BLaER1 (cell line): Measurements from ENCODE around the gene ALG12.

ENCODE experiments used
- H3K27ac ChIP-seq: shearing (Covaris generic); formaldehyde crosslinking; 2 replicates; pipeline ENCODE4 v1.8.1; 2022
- H3K27me3 ChIP-seq: shearing (Covaris generic); formaldehyde crosslinking; 2 replicates; pipeline ENCODE4 v1.8.1; 2022
- H3K36me3 ChIP-seq: shearing (Covaris generic); formaldehyde crosslinking; 2 replicates; pipeline ENCODE4 v1.8.1; 2022
- H3K4me1 ChIP-seq: shearing (Covaris generic); formaldehyde crosslinking; 2 replicates; pipeline ENCODE4 v1.8.1; 2022
- H3K4me2 ChIP-seq: shearing (Covaris generic); formaldehyde crosslinking; 2 replicates; pipeline ENCODE4 v1.8.1; 2022
- H3K4me3 ChIP-seq: shearing (Covaris generic); formaldehyde crosslinking; 2 replicates; pipeline ENCODE4 v1.8.1; 2022
- H3K9ac ChIP-seq: shearing (Covaris generic); formaldehyde crosslinking; 2 replicates; pipeline ENCODE4 v1.8.1; 2022
- H3K9me3 ChIP-seq: shearing (Covaris generic); formaldehyde crosslinking; 2 replicates; pipeline ENCODE4 v1.8.1; 2022
- H4K20me1 ChIP-seq: shearing (Covaris generic); formaldehyde crosslinking; 2 replicates; pipeline ENCODE4 v1.8.1; 2022
- Cebpa-rat ChIP-seq: shearing (Covaris generic); IDR thresholded peaks from 2 replicates; pipeline ENCODE4 v1.8.1; 2022

ALG12 gene

GRCh38 chr22:49937758-49938564 is 19.7 kb upstream of the ALG12 start:
- H3K9ac ChIP-seq = peak overlapping the region; percentile 73
- H3K27ac ChIP-seq = peak overlapping the region; percentile 84
- peak overlapping the region; percentile 99 for H3K4me2 ChIP-seq
- TF ChIP-seq Cebpa-rat = no peak
- H3K4me1 ChIP-seq = peaks cover 54% of the 10 kb centered on the region
- no peaks in the 10 kb centered on the region for H4K20me1 ChIP-seq
- no peaks in the 10 kb centered on the region for H3K27me3 ChIP-seq
- peak overlapping the region; percentile 62 for H3K4me3 ChIP-seq
- peaks cover 19% of the 10 kb centered on the region for H3K9me3 ChIP-seq
- peaks cover 7% of the 10 kb centered on the region; the same call in 1 of the 2 replicates for H3K36me3 ChIP-seq

- H3K4me3 ChIP-seq = peak overlapping the region; percentile 62
- no peaks in the 10 kb centered on the region for H4K20me1 ChIP-seq
- peaks cover 7% of the 10 kb centered on the region; the same call in 1 of the 2 replicates for H3K36me3 ChIP-seq
- TF ChIP-seq Cebpa-rat = no peak
- H3K27me3 ChIP-seq = no peaks in the 10 kb centered on the region
- peaks cover 19% of the 10 kb centered on the region for H3K9me3 ChIP-seq
- H3K9ac ChIP-seq = peak overlapping the region; percentile 73
- H3K4me2 ChIP-seq = peak overlapping the region; percentile 99
- peaks cover 62% of the 10 kb centered on the region for H3K4me1 ChIP-seq
- peak overlapping the region; percentile 84 for H3K27ac ChIP-seq
Observed at GRCh38 chr22:49936973-49937757, 18.9 kb upstream of the ALG12 start.

GRCh38 chr22:49936018-49936972 is 18.1 kb upstream of the ALG12 start:
- Histone ChIP-seq H3K9me3 (peaks cover 12% of the 10 kb centered on the region), H4K20me1 (no peaks in the 10 kb centered on the region), H3K36me3 (peaks cover 7% of the 10 kb centered on the region; the same call in 1 of the 2 replicates), H3K27ac (peak overlapping the region; percentile 84), H3K9ac (peak overlapping the region; percentile 73), H3K27me3 (no peaks in the 10 kb centered on the region), H3K4me3 (peak overlapping the region; percentile 62), H3K4me2 (peak overlapping the region; percentile 99), H3K4me1 (peaks cover 71% of the 10 kb centered on the region)
- no peak for TF ChIP-seq Cebpa-rat

GRCh38 chr22:49935561-49935960 is 17.3 kb upstream of the ALG12 start:
- no peak overlapping the region for H3K9ac ChIP-seq
- no peaks in the 10 kb centered on the region for H3K27me3 ChIP-seq
- TF ChIP-seq Cebpa-rat = no peak
- H3K36me3 ChIP-seq = no peaks in the 10 kb centered on the region
- H3K27ac ChIP-seq = no peak overlapping the region
- H4K20me1 ChIP-seq = no peaks in the 10 kb centered on the region
- no peak overlapping the region for H3K4me3 ChIP-seq
- H3K4me1 ChIP-seq = peaks cover 78% of the 10 kb centered on the region
- peaks cover 5% of the 10 kb centered on the region for H3K9me3 ChIP-seq
- H3K4me2 ChIP-seq = no peak overlapping the region

- peak overlapping the region; percentile 97 for H3K4me2 ChIP-seq
- TF ChIP-seq Cebpa-rat = no peak
- H3K4me1 ChIP-seq = peaks cover 83% of the 10 kb centered on the region
- peak overlapping the region; percentile 72 for H3K4me3 ChIP-seq
- H3K27me3 ChIP-seq = no peaks in the 10 kb centered on the region
- peak overlapping the region; percentile 87 for H3K9ac ChIP-seq
- no peaks in the 10 kb centered on the region for H3K36me3 ChIP-seq
- H3K27ac ChIP-seq = peak overlapping the region; percentile 95
- H4K20me1 ChIP-seq = no peaks in the 10 kb centered on the region
- no peaks in the 10 kb centered on the region for H3K9me3 ChIP-seq
Observed at GRCh38 chr22:49934891-49935557, 16.8 kb upstream of the ALG12 start.

GRCh38 chr22:49934160-49934890 is 16.1 kb upstream of the ALG12 start:
- Histone ChIP-seq H3K4me1 (peaks cover 86% of the 10 kb centered on the region), H3K4me2 (peak overlapping the region; percentile 97), H4K20me1 (no peaks in the 10 kb centered on the region), H3K4me3 (peak overlapping the region; percentile 72), H3K9me3 (no peaks in the 10 kb centered on the region), H3K36me3 (no peaks in the 10 kb centered on the region), H3K27ac (peak overlapping the region; percentile 95), H3K9ac (peak overlapping the region; percentile 87), H3K27me3 (no peaks in the 10 kb centered on the region)
- no peak for TF ChIP-seq Cebpa-rat

- no peaks in the 10 kb centered on the region for H3K9me3 ChIP-seq
- H3K4me1 ChIP-seq = peaks cover 85% of the 10 kb centered on the region
- H4K20me1 ChIP-seq = no peaks in the 10 kb centered on the region
- H3K27me3 ChIP-seq = no peaks in the 10 kb centered on the region
- H3K4me3 ChIP-seq = peak overlapping the region; percentile 72
- H3K4me2 ChIP-seq = peak overlapping the region; percentile 97
- peak overlapping the region; percentile 95 for H3K27ac ChIP-seq
- TF ChIP-seq Cebpa-rat = no peak
- H3K36me3 ChIP-seq = no peaks in the 10 kb centered on the region
- peak overlapping the region; percentile 87 for H3K9ac ChIP-seq
Observed at GRCh38 chr22:49933236-49934159, 15.3 kb upstream of the ALG12 start.
